IMR-90 (cell line): ENCODE data around the gene ZFPM1.

Experiments used
- POLR2A ChIP-seq: IDR thresholded peaks from 2 replicates; pipeline ENCODE4 v1.6.1; 2012; ENCODE audit warnings: mild to moderate bottlenecking, low read depth, low read length
- RAD21 ChIP-seq: IDR thresholded peaks from 2 replicates; pipeline ENCODE4 v1.6.1; 2012; ENCODE audit warnings: low read length, improper control_type of control experiment
- TF ChIP-seq, protein P1 (sequence below): conservative IDR thresholded peaks from 2 replicates; pipeline ENCODE4 v1.5.1; 2012; ENCODE audit warnings: mild to moderate bottlenecking, low read depth, low read length, improper control_type of control experiment

GRCh38 chr16:88539261-88539651 is 86.2 kb downstream of the ZFPM1 start:
- TF ChIP-seq, protein P1, sequence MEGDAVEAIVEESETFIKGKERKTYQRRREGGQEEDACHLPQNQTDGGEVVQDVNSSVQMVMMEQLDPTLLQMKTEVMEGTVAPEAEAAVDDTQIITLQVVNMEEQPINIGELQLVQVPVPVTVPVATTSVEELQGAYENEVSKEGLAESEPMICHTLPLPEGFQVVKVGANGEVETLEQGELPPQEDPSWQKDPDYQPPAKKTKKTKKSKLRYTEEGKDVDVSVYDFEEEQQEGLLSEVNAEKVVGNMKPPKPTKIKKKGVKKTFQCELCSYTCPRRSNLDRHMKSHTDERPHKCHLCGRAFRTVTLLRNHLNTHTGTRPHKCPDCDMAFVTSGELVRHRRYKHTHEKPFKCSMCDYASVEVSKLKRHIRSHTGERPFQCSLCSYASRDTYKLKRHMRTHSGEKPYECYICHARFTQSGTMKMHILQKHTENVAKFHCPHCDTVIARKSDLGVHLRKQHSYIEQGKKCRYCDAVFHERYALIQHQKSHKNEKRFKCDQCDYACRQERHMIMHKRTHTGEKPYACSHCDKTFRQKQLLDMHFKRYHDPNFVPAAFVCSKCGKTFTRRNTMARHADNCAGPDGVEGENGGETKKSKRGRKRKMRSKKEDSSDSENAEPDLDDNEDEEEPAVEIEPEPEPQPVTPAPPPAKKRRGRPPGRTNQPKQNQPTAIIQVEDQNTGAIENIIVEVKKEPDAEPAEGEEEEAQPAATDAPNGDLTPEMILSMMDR: no peak
- TF ChIP-seq POLR2A (no peak), RAD21 (no peak)
